Measurements from ENCODE around the gene CYP2R1.

The CYP2R1 gene

GRCh38 chr11:14892036-14892556, at the start of gene CYP2R1:
CYP2R1 (minus strand) TSS chr11:14892231; CDS start chr11:14892205, 26 bp downstream.
- DNase-seq, result peak; percentile 58 to 83 (median 70)

DNA sequence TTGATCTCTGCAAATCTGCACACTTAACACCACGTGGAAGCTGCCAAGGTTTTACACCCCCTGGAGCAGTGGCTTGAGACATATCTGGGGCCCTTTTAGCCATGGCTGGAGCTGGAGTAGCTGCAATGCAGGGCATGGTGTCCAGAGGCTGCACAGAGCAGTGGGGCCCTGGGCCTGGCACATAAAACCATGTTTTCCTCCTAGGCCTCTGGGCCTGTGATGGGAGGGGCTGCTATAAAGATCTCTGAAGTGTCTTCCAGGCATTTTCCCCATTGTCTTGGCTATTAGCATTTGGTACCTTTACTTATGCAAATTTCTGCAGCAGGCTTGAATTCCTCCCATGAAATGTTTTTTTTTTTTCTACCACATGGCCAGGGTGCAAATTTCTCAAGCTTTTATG, 46.9 kb upstream of the CYP2R1 start:
- DNase-seq, result no peak

DNA sequence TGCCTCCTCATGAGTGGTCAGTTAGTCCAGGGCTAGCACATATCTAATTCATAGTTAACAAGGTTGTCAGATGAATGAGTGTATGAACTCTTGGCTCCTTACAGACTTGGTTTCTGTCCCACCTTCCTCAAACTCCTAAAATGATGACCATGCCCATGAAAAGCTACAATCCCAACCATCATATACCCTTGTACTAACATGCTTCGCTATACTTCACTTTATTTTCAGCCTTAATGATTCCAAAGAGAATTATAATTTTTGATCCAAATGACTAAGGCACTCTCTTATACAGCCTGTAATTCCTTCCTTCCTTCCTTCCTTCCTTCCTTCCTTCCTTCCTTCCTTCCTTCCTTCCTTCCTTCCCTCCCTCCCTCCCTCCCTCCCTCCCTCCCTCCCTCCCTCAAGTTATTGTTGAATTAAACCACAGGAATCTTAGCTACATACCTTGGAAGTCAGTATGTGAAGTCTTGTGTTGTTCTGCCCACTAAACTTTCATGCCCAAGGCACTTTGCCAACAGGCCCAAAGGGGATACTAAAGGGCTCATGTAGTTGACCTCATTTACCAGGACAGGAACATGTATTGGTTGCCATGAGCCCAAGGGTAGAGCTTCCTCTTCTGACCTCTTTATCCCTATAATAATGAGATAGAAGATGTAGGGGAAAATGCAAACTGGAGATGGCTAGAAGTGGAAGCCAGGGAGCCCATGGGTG, 42.8 kb upstream of the CYP2R1 start:
- DNase-seq, result no peak

- no peak for DNase-seq
These were observed 40.4 kb upstream of the CYP2R1 start for GRCh38 chr11:14932447-14932846.

DNA sequence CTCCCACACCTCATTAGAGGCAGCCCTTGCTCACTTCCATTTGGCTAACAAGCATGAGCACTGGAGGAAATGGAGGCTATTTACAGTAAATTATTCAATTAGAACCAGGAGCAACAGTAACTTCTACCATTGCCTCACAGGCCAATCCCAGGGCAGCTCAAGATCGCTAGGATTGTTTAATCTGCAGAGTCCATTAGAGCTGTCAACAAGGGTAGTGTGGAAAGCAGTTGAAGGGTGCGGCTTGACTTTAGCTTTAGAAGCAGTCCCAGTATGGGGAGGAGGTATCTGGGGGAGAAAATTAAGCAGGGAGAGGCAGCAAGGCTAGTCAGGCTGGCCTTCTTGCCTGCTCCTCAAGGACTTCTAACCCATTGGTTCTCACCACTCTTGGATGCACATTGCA, 38.3 kb upstream of the CYP2R1 start:
- DNase-seq, result no peak

- no peak for DNase-seq
These were observed 35.1 kb upstream of the CYP2R1 start for GRCh38 chr11:14927146-14927545.

- DNase-seq, result no peak
These were observed 32.3 kb upstream of the CYP2R1 start for GRCh38 chr11:14924318-14924717.

- DNase-seq, result no peak
These were observed 24.4 kb upstream of the CYP2R1 start for GRCh38 chr11:14916403-14916802.

DNA sequence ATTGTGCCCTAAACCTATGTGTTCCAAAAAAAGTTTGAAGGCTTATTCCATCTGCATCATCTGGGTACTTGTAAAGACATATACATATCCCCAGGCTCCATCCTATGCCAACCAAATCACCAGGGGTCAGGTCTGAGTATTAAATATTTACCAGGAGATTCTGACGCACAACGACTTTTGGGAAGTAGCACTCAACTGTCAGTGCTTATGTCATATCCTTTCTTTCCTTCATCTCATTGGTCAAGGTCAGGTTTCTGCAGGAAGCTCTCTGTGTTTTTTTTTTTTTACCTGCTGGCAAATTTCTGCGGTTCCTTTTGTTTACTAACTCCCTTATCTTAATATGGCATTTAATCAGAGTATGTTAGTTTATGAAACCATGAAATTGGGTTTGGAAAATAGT, 22.5 kb upstream of the CYP2R1 start:
- DNase-seq, result no peak

- DNase-seq, result peak in 1 of 4 experiments; percentile 3
These were observed 16.3 kb upstream of the CYP2R1 start for GRCh38 chr11:14908214-14908880.

DNA sequence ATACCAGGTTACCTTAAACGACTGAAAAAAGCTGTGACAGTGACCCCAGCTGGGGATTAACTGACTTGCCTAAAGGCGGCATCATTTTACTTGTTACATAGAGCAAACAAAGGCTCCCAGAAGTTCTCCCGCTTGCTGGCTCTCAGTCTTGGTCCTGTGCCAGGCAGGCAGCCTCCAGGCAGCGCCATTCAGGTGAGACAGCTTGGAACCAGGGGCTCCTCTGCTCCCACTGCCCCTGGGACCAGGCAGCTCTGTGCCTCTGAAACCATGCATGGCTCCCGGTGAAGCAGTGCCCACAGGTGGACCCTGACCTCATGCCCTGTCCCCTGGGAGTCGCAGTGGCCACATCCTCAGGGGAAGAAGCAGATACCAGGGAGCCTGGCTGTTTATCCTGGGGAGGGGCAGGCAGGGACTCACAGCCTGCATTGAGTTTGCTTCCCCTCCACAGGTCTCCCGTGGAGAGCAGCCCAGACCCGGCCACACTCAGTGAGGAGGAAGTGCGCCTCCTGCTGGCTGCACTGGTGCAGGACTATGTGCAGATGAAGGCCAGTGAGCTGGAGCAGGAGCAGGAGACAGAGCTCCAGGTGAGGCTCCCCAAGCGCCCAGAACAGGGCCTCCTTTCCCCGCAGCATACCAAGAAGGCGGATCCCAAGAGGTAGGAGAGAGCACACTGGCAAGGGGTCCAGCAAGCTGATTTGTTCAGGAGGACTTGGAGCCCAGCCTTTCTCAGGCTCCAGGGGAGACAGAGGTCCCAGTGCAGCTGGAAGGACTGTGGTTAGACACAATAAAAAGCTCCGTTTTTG, 15.6 kb upstream of the CYP2R1 start:
- DNase-seq, result peak; percentile 65 to 84 (median 74)

GRCh38 chr11:14906993-14907392, 15.0 kb upstream of the CYP2R1 start:
- DNase-seq, result no peak

DNA sequence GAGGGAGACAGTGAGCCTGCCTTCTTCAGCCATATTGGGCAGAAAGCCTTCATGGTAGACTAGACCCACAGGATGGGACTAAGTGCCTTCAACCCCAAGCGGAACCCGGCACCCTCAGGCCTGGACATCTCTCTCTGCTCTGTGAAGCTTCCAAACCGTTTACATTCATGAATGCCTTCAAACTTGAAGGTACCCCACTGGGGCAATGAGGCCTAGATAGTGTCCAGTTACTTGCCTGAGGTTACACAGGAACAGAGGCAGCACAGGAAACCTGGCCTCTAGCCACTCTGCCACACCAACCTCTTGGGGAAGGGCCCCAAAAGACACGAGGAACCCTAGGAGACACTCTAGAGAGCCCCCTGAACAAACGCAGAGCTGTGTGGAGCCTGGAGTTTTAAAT, 14.5 kb upstream of the CYP2R1 start:
- DNase-seq, result no peak

DNA sequence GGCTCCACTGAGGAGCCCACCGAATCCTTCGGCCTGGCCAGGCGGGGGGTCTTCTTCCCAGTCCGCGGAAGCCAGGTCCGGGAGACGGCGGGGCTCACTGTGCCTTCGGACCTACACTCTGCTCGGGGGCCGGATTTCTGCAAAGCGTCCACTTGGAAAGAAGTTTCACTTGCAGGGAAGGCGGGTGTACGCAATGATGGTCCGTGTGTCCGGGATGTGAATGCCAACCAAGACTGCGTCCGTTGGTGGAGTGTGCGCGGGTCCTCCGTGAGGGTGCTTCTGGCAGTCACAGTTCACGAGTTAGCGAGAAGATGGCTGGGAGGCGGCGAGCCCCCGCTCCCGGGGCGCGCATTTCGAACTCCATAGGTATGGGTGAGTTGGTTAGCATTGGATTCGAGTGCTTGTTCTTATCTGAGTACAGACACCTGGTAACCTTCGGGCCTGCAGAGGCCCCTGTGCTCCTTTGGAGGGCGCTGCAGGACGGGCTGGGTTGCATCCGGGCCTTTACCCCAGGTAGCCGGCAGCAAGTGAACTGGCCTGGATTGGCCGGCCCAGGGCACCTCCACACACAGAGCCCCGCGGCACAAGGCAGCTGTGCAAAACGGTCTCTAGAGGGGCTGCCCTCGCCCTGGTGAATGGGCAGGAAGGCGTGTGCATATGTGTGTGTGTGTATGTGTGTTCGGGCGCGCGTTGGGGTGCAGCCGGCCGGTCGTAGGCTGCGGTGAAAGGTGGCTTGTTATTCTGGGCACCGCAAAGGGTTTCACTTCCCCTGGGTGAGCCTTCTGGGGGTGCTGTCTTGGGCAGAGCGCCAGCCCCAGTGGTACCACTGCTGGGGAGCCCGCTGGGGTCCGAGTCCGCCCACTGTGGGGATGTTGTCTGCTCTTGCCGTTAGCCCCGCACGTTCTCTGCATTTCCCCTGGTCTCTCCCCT, 13.3 kb upstream of the CYP2R1 start:
- DNase-seq, result peak in 3 of 4 experiments; percentile 29 to 68 (median 56)

DNA sequence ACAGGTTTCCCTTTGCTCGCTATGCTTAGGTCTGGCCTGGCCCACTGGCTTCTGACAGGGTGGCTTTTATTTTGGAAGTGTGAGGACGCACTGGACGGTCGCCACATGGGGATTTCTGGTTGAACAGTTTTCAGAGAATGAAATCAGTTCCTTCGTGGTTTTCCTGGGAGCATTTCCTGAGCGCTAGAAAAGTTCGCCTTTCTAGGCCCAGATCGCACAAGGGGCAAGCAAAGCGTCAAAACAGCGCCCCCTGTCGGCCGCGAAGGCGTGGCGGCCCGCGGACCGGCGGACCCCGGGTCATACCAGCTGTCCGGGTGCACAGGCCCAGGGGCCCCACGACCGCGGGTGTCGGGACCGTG, 12.7 kb upstream of the CYP2R1 start:
- peak; percentile 75 to 81 (median 80) for DNase-seq

DNA sequence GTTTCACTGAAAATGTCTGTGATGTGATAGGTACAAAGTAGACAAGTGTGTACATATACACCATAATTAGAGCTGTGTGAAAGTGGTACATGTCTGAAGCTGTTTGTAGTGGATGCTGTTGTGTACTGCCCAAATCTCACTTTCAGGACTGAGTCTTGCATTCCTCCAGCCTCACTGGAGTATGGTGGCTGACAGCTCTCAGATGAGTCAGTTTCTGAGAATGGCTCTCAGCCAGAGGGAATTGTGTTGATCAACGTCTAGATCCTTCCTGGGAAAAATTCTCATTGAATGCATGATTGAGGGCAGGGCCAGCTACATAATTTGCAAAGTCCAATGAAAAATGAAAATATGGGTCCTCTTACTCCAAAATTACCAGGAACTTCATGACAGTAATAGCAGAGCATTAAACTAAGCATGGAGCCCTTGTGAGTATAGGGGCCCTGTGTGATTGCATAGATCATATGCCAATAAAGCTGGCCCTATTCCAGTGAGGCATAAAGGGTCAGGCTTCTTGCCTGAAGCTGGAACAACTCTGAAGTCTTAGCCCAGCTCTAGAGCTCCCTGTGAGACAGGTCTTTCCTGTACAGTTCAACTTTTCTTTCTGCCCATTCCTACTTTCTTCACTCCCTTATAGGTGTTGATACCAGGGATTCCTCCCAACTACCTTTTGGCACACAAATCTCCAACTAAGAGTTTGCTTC, 10.8 kb upstream of the CYP2R1 start:
- no peak for DNase-seq

- no peak for DNase-seq
These were observed 6.9 kb upstream of the CYP2R1 start for GRCh38 chr11:14898906-14899305.

DNA sequence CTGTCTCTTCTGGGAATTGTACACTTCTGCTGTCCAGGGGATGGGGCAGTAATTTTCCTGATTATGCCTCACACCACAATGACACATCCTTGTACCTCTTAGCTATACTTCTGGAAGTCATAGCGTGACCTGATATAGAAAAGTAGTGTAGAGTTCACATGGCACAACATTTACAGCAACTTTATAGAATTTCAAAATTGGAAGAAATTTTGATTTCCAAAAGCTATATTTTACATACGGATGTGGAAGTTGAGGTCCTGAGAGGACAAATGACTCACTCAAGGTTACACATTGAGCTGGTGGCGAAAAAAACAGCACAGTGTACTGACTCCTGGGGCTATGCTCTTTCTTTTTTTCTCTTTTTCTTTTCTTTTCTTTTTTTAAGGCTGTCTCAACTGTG, 6.3 kb upstream of the CYP2R1 start:
- no peak for DNase-seq

- DNase-seq, result no peak
These were observed 2.9 kb upstream of the CYP2R1 start for GRCh38 chr11:14894657-14895598.

DNA sequence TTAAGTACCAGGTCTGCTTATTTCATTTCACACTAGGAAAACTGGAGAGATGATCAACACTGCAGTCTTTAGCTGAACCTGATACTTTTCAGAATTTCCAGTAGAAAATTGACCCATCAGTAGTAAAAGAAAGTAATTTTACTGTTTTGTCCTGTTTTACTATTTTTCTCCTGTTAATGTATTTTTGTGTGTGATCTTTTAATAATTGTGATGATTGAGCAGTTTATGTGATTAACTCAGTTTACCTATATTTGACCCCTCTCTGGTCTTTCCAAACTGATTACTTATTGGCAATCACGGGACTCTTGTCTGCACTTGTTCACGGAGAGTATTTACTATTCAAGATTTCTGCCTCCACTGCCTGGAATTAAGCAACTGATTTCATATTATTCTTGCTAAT, 546 bp upstream of the CYP2R1 start:
- DNase-seq, result no peak

All from activated naive CD4-positive, alpha-beta T cell (primary cell).